Stimulated activated CD4-positive, alpha-beta T cell treated with anti-CD3 and anti-CD28 coated beads, TNF-alpha, amount 100 ng/mL, for 48 hours (primary cell): ENCODE results near the gene CTCFL.

Experiments used
- DNase-seq, 3 donors: peaks; one replicate each; pipeline ENCODE4 v3.0.0-alpha.2; 2020; ENCODE audit warnings: low read depth in 3 of 3

CTCFL gene

GRCh38 chr20:57559658-57560553 is 35.0 kb upstream of the CTCFL start:
- no peak for DNase-seq

DNA sequence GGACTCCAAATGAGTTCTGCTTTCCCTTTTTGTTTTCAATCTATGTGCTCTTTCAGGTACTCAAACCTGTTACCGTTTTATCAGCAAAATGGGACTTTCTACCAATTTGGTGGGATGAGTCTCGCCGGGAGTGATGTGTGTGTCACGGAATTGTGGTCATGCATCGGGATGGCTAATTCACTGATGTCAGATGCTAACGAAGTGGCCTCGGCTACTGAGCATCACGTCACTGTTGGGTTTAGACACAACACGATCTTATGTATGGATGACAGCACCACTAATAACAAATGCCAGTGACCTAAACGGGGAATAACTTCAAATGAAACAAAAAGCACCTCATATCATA is 34.3 kb upstream of the CTCFL start:
- no peak for DNase-seq

GRCh38 chr20:57558614-57559288 is 33.8 kb upstream of the CTCFL start:
- no peak for DNase-seq

DNA sequence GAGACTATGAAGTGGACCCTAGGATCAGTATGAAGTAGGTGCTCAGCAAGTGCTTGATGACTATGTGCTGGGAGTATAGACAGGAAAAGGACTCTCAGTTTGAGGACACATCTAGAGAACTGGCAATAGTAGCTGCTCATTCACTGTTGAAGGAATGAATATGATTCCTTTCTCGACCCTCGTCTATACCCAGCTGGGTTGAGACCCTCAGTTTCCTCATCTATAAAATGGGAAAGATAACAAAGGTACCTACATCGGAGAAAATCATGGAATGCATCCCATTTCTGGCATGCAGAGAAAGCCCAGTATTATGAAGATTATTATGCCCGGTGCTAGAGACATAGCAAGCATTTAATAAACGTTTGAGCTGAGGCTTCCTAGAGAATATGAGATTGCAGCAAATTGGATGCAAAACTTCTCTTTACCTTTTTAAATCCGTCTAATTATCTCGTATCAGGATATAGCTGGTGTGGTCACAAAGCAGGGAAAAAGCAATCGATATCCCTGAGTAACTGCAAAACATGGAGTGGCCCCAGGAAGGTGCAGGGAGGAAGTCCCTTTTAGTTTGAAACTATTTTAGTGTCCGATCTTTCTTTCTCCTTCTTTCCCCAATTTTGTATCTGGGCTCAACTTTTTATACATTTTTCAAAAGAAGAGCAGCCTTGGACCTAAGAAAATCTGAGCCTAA is 33.1 kb upstream of the CTCFL start:
- no peak for DNase-seq

DNA sequence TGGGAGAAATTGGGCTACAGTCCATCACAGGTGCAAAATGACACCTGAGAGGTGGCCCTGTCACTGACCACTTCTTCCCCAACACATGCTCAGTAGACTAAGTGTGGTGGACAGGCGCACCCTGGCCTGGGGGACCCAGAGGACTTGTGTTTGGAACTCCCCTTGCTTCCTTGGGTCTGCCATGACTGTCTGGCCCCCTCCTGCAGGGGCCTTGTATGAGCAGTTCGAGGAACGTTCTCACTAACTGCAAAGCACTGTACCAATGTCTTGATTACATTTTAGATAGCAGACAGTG is 32.0 kb upstream of the CTCFL start:
- no peak for DNase-seq

DNA sequence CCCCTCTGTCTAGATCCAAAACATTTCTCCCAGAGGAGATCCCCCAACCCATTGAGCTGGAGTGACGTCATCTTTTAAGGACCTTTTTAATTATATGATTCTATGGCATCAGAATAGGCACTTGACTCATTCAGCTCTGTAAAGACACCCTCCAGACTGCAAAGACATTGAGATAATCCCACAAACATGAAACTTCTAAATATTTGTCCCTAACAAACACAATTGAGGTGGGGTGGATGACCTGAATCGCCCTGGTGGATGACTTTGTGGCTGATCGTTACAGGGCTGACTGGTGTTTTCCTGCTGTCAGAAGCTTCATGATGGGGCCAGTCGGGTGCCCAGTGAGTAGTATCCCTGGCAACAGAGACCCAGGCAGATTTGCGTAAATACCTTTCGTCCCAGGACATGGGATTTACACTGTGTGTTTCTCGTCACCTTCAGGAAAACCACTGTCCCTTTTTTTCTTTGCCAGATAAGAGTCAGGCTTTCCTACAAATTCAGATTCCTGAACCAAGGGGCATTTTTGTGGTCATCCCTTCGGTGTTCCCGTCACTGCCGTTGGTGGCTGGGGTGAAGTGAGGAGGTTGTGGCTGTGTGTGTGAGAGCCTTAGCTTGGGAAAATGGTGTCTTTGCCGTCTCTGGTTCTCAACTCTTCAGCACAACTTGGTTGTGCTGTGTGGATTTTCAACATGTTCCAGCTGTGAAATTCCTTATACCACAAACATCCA is 30.7 kb upstream of the CTCFL start:
- DNase-seq, result no peak

DNA sequence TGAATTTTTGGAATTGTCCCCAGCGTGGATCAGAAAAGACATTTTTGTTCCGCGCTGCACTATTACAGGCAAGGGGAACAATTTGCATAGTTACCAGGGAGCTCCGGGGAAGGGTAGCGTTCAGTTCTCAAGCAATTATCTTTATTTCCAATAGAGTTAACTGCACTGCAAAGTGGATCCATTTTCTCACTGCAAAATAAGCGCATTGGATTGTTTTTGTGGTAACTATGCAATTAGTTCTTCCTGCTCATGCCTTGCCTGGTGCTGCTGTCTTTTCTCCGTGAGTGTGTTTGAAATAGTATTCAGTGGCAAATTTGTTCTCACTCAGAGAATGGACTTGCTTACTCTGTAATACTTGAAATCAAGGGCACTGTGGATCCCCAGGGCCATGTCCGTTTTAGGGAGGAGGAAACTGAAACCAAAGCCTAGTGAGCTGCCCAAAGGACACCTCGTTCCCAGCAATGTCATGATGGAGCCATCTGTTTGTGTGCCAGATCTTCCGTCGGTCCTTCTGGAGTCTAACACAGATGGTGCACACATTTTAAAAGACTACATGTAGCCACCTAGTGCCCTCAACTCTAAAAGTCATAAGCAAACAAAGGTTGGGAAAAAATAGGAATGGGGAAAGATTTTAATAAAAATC is 28.6 kb upstream of the CTCFL start:
- DNase-seq, result no peak

- no peak for DNase-seq
These were observed 27.5 kb upstream of the CTCFL start for GRCh38 chr20:57552471-57552870.

DNA sequence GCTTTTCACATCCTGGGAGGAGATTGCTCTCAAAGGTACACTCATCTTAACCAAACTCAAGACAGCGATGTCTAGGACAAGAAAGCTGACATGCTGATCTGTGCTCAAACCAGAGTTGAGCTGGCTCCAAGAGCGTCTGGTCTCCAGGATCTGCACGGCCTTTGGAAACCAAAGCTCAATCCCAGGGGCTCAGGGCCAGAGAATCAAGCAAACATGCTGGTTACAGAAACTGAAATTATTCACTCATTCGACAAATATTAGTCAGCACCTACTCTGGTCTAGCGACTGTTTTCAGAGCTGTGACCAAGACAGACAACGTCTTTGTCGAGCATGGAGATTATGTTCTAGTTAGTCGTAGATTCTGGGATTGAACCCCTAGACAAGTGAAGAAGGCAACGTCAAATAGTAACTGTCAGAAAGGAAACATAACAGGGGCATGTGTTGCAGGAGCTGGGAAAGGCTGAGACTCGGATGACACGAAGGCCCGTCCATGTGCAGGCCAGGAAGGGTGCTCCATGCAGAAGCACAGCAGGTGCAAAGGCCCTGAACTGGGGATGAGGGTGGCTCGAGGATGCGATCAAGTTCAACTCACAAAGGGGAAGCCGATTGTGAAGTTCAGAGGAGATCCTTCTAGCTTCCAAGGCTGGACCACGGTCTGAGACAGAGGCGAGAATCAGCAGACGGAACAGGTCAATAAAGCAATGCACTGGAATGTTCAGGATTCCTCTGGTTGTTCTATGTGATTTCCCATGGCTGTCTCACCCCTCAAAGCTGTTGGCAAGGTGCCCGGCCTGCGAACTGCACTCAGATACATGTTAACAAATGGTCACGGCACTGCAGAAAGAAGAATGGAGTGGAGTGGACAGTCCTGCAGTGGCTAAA is 23.5 kb upstream of the CTCFL start:
- no peak for DNase-seq

DNA sequence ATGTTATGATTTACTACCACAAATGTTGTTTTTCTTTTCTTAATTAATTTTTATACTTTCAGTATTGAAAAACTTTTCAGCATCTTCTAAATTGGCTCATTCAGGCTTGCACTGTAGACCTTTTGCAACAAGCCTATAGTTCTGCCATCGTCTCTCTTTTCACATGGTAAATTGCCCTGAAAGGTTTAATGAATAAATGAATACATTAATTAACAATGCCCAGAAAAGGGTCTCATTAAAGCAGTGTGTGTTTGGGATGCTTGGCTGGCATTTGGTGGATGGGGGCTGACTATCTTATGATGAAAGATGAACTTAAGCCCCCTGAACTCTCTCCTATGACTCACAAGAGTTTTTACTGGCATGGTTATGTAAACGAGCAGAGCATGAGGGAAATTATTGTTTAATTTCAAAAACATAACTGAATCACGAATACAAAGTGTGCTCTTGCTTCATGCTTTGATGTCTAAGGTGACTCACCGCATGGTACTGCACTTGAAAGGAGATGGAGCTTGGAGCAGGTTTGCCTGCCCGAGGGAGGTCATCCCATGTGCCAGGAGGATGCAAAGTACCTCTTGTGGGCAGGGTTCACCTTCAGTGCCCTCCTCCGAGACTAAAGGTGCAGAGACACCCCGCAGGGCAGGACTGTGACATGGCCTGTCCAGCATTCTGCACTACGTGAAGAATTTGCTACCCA is 22.2 kb upstream of the CTCFL start:
- DNase-seq, result no peak

- no peak for DNase-seq
These were observed 21.2 kb upstream of the CTCFL start for GRCh38 chr20:57545927-57546662.

GRCh38 chr20:57544838-57545564 is 20.1 kb upstream of the CTCFL start:
- DNase-seq, result no peak

DNA sequence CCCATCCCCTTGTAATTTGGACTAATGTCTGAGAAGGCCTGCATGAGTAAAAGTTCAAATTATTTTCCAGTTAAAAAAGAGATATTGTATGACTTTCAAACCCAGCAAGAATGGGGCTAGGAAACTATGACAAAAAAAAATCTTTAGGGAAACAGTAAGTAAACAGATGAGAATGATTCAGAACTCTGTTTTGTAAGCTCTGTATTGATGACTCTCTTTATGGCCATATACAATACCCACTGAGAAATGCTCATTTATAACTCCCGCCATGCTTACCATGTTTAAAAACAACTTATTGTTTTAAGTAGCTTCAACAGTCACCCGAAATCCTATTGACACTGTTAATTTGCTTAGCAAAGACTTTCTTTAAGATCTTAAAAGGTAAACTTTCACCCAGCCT is 18.8 kb upstream of the CTCFL start:
- no peak for DNase-seq

DNA sequence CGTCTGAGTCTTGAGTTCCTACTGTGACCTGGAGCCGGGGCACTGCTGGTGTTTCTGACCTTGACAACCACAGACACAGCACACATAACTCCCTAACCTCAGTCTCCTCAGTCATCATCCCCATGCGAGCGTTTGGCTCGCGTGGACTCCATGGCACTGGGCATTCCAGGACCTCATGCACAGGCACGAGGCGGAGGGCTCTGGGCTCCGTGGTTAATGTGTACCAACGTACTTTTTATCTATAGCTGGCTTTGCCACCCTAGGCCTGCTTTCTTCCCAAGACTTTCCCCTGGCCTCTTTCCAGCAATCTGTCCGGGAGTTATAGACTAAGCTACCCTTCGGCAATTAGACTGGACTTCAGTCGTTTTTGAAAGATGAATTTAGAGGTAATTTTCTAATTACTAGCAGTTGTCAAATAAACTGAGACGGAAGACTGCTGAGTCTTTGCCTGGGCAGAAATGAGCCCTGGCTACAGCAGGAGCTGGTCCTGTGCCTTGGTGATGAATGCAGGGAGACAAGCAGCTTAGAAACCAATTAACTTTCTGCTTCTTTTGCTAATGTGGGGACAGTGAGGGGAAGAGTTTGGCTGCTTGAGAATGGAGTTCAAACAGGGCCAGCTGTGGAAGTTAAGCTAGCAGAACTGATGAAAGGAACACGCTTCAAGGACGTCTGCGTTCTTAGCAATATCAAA is 16.1 kb upstream of the CTCFL start:
- DNase-seq, result no peak

GRCh38 chr20:57539889-57540288 is 14.9 kb upstream of the CTCFL start:
- DNase-seq, result no peak

DNA sequence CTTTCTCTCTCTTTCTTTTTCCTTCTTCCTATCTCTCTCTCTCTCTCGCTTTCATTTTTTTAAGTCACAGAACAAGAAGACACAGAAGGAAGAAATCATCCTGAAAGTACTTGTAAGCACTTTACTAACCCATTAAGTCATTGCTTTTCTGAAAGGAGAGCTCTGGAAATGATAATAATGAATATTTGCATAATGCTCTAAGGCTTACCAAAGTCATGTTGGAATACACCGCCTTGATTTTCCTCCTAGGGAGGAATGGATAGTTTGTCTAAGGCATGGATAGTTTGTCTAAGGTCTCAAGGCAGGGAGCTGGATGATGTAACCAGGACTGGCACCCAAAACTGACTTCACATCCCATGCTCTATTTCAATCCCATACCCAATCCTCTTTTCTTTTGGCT is 12.9 kb upstream of the CTCFL start:
- DNase-seq, result no peak

GRCh38 chr20:57536771-57537724 is 12.1 kb upstream of the CTCFL start:
- DNase-seq, result no peak
